Measurements from ENCODE around the gene ARHGAP19. TPM values are rescaled to one million over a fixed set of nuclear protein-coding genes. Genes with fewer than 3 reads are reported as not detected.

Gene ARHGAP19
- total RNA-seq, 1 donor = 8.7 TPM

DNA sequence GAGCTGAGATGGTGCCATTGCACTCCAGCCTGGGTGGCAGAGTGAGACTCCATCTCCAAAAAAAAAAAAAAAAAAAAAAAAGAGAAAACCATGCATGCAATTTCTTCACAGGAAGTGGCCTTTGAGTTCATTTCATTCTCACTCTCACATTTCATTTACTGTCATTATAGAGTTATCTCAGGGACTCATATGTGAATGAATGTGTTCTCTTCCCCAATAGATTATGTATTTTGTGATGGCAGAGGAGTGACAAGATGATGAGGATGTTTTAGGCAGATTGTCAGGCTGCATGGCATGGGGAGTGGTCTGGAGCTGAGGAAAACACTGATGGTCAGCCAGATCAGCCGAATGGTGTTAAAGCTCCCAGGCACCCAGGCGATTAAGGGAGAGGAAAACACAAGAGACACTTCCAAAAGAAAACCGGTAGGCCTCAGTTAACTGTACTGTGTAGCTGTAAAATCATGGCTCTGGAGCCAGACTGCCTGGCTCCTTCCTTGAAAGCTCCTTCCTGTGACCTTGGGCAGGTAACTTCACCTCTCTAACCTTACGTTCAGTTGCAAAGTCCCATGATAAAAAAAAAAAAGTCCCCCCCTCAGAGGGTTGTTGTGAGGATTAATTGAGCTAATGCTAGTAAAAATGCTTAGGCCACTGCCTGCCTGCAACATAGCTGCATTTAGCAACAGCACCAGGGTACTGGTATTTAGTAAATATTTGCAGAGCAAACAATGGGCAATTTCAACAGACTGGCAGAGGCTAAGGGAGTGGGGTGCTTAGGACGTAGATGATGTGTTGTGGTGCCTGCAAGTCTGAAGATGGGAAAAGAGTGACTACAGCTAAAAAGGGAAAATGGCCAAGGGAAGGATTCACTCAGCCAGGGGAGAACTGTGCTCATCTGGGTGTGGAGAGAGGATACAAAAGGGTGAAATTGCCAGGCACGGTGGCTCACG, 35.2 kb upstream of the ARHGAP19 start:
- H2AFZ ChIP-seq (ENCODE audit: low read length) = no peak overlapping the region
- TF ChIP-seq, protein P1, sequence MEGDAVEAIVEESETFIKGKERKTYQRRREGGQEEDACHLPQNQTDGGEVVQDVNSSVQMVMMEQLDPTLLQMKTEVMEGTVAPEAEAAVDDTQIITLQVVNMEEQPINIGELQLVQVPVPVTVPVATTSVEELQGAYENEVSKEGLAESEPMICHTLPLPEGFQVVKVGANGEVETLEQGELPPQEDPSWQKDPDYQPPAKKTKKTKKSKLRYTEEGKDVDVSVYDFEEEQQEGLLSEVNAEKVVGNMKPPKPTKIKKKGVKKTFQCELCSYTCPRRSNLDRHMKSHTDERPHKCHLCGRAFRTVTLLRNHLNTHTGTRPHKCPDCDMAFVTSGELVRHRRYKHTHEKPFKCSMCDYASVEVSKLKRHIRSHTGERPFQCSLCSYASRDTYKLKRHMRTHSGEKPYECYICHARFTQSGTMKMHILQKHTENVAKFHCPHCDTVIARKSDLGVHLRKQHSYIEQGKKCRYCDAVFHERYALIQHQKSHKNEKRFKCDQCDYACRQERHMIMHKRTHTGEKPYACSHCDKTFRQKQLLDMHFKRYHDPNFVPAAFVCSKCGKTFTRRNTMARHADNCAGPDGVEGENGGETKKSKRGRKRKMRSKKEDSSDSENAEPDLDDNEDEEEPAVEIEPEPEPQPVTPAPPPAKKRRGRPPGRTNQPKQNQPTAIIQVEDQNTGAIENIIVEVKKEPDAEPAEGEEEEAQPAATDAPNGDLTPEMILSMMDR (IDR thresholded peaks at IDR 0.05; ENCODE audit: extremely low read depth, low read depth, low read length) = no peak
- H3K27ac ChIP-seq (ENCODE audit: low read depth, low read length) = no peak overlapping the region
- no peaks in the 10 kb centered on the region for H3K27me3 ChIP-seq (ENCODE audit: insufficient read depth, low read length)
- H4K20me1 ChIP-seq (ENCODE audit: insufficient read depth, low read length) = no peaks in the 10 kb centered on the region
- H3K4me3 ChIP-seq (ENCODE audit: insufficient read depth, low read length) = no peak overlapping the region
- H3K4me1 ChIP-seq (ENCODE audit: insufficient read depth, low read length) = peaks cover 9% of the 10 kb centered on the region
- no peak overlapping the region for H3K4me2 ChIP-seq (ENCODE audit: insufficient read depth, low read length)
- H3K36me3 ChIP-seq (ENCODE audit: insufficient read depth, low read length) = no peaks in the 10 kb centered on the region
- no peaks in the 10 kb centered on the region for H3K9me3 ChIP-seq (ENCODE audit: low read depth, low read length)
- no peak for DNase-seq (ENCODE audit: insufficient read length, low spot score, missing footprints)
- H3K79me2 ChIP-seq (ENCODE audit: insufficient read depth, low read length) = peaks cover 14% of the 10 kb centered on the region

DNA sequence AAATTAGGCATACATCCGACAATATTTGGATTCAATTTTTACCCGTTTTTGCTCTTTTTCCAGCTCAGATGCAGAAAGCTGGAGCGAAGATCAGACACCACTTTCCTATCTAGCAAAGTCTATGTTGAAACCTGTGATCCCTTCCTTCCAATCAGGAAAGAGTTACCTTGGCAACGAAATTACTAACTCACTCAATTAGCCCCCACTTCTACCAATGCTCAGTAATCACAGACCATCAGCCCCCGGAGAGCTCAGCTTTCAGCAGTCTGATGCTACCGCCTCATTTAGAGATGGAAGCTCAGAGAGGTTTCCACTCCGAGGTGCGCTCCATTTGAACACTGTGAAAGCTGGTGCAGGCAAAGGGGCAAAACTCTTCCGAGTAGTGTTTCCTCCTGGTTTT, 33.3 kb upstream of the ARHGAP19 start:
- TF ChIP-seq, protein P1 (IDR thresholded peaks at IDR 0.05; ENCODE audit: extremely low read depth, low read depth, low read length) = no peak
- Histone ChIP-seq H3K4me1 (ENCODE audit: insufficient read depth, low read length) (peaks cover 6% of the 10 kb centered on the region), H3K79me2 (ENCODE audit: insufficient read depth, low read length) (peaks cover 3% of the 10 kb centered on the region), H3K36me3 (ENCODE audit: insufficient read depth, low read length) (no peaks in the 10 kb centered on the region), H3K27ac (ENCODE audit: low read depth, low read length) (no peak overlapping the region), H3K4me2 (ENCODE audit: insufficient read depth, low read length) (no peak overlapping the region), H3K4me3 (ENCODE audit: insufficient read depth, low read length) (no peak overlapping the region), H3K9me3 (ENCODE audit: low read depth, low read length) (no peaks in the 10 kb centered on the region), H4K20me1 (ENCODE audit: insufficient read depth, low read length) (no peaks in the 10 kb centered on the region), H2AFZ (ENCODE audit: low read length) (no peak overlapping the region), H3K27me3 (ENCODE audit: insufficient read depth, low read length) (peaks cover 11% of the 10 kb centered on the region)
- no peak for DNase-seq (ENCODE audit: insufficient read length, low spot score, missing footprints)

DNA sequence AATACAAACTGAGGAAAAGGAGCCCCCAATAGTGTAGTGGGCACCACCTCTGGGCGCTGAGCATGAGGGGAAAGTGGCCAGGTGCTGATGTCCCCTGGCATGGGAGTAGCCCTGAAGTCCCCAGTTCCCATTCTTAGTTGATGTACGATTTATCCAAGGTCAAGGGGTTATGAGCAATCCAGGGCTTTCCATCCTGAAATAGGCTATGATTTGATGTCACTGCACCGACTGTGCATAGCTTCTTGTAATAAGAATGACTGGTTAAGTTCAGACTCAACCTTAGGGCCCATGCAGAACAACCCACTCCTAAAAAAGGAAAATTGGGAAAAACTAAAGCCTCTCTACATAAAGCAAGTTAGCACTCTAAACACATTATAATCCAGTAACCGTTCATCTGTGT, 31.1 kb upstream of the ARHGAP19 start:
- TF ChIP-seq, protein P1 (IDR thresholded peaks at IDR 0.05; ENCODE audit: extremely low read depth, low read depth, low read length) = no peak
- Histone ChIP-seq H2AFZ (ENCODE audit: low read length) (no peak overlapping the region), H3K36me3 (ENCODE audit: insufficient read depth, low read length) (no peaks in the 10 kb centered on the region), H3K27me3 (ENCODE audit: insufficient read depth, low read length) (peaks cover 19% of the 10 kb centered on the region), H3K4me2 (ENCODE audit: insufficient read depth, low read length) (no peak overlapping the region), H4K20me1 (ENCODE audit: insufficient read depth, low read length) (no peaks in the 10 kb centered on the region), H3K9me3 (ENCODE audit: low read depth, low read length) (no peaks in the 10 kb centered on the region), H3K4me3 (ENCODE audit: insufficient read depth, low read length) (no peak overlapping the region), H3K4me1 (ENCODE audit: insufficient read depth, low read length) (peaks cover 13% of the 10 kb centered on the region), H3K27ac (ENCODE audit: low read depth, low read length) (no peak overlapping the region), H3K79me2 (ENCODE audit: insufficient read depth, low read length) (no peaks in the 10 kb centered on the region)
- DNase-seq (ENCODE audit: insufficient read length, low spot score, missing footprints) = no peak

DNA sequence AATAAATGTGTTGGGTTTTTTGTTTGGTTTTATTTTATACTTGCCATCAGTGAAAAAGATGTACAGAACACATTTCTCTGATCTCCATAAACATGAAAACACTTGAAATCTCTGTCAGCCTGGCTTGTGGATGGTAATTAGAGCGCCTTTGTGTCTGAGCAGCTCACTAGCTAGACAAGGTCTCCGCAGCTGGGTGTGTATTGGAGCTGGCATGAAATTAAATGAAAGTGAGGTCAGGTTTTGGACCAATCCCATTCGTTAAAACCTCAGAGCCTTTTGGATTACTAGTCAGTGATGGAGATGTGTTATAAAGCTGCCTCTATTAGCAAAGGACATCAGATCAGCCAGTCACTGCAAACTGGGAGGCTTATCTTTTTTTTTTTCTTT, 29.4 kb upstream of the ARHGAP19 start:
- Histone ChIP-seq H3K4me2 (ENCODE audit: insufficient read depth, low read length) (no peak overlapping the region), H4K20me1 (ENCODE audit: insufficient read depth, low read length) (no peaks in the 10 kb centered on the region), H3K36me3 (ENCODE audit: insufficient read depth, low read length) (no peaks in the 10 kb centered on the region), H3K9me3 (ENCODE audit: low read depth, low read length) (no peaks in the 10 kb centered on the region), H3K27ac (ENCODE audit: low read depth, low read length) (no peak overlapping the region), H3K4me1 (ENCODE audit: insufficient read depth, low read length) (peaks cover 15% of the 10 kb centered on the region), H3K79me2 (ENCODE audit: insufficient read depth, low read length) (no peaks in the 10 kb centered on the region), H2AFZ (ENCODE audit: low read length) (no peak overlapping the region), H3K4me3 (ENCODE audit: insufficient read depth, low read length) (no peak overlapping the region), H3K27me3 (ENCODE audit: insufficient read depth, low read length) (peaks cover 19% of the 10 kb centered on the region)
- no peak for DNase-seq (ENCODE audit: insufficient read length, low spot score, missing footprints)
- TF ChIP-seq, protein P1 (IDR thresholded peaks at IDR 0.05; ENCODE audit: extremely low read depth, low read depth, low read length) = no peak

Data from osteoblast (primary cell).